OCI-LY7 (cell line): ENCODE measurements around the gene DNAJB5. TPM values are rescaled to one million over a fixed set of nuclear protein-coding genes. Genes with fewer than 3 reads are reported as not detected.

Experiments used
- BruUV-seq: library from RNA; stranded (reverse); fragments of 400-500 nt; replicated peaks from 2 replicates; lab custom pipeline; 2021; lab: Mats Ljungman, UMichigan
- CTCF ChIA-PET: fragments of 300-600 bp; sonication (Branson Sonifier 250); formaldehyde crosslinking; loops from one replicate; lab custom pipeline; 2022; ENCODE audit warnings: antibody characterized with exemption; ENCODE audit not compliant: unreplicated experiment; lab: Charles Lee
- POLR2A ChIA-PET: fragments of 300-600 bp; sonication (Branson Sonifier 250); formaldehyde crosslinking; loops from one replicate; lab custom pipeline; 2022; ENCODE audit warnings: antibody characterized with exemption; lab: Charles Lee
- DNase-seq: peaks from one replicate; pipeline ENCODE4 v3.0.0-alpha.2; 2015; ENCODE audit warnings: low spot score
- H2AFZ ChIP-seq: fragments of 200-600 bp; sonication (generic), shearing (Covaris generic); 2 replicates; pipeline ENCODE4 v1.6.1; 2014; ENCODE audit warnings: mild to moderate bottlenecking, antibody characterized with exemption, low read length, moderate library complexity
- H3K27ac ChIP-seq: fragments of 200-600 bp; sonication (generic); 2 replicates; pipeline ENCODE4 v1.5.1; 2014; ENCODE audit warnings: mixed run types, low read depth, mild to moderate bottlenecking, moderate library complexity, low read length, inconsistent platforms; ENCODE audit not compliant: poor library complexity, severe bottlenecking
- H3K36me3 ChIP-seq: fragments of 200-600 bp; sonication (generic); 2 replicates; pipeline ENCODE4 v1.6.1; 2014; ENCODE audit warnings: mild to moderate bottlenecking, antibody characterized with exemption, low read length, moderate library complexity, mixed read lengths; ENCODE audit not compliant: insufficient read depth
- H3K4me1 ChIP-seq: fragments of 200-600 bp; sonication (generic); 2 replicates; pipeline ENCODE4 v1.5.1; 2014; ENCODE audit warnings: mild to moderate bottlenecking, low read length; ENCODE audit not compliant: insufficient read depth, poor library complexity, severe bottlenecking
- H3K4me2 ChIP-seq: fragments of 200-600 bp; sonication (generic); 2 replicates; pipeline ENCODE4 v1.6.1; 2014; ENCODE audit warnings: mild to moderate bottlenecking, low read length
- H3K4me3 ChIP-seq: fragments of 200-600 bp; sonication (generic); 2 replicates; pipeline ENCODE4 v1.5.1; 2014; ENCODE audit warnings: mild to moderate bottlenecking, low read depth, low read length; ENCODE audit not compliant: poor library complexity, severe bottlenecking
- H3K79me2 ChIP-seq: fragments of 200-600 bp; sonication (generic); 2 replicates; pipeline ENCODE4 v1.6.1; 2016; ENCODE audit warnings: low read depth, mild to moderate bottlenecking, low read length, moderate library complexity, mixed read lengths; ENCODE audit not compliant: insufficient read depth
- H3K9me2 ChIP-seq: fragments of 200-600 bp; sonication (generic); 2 replicates; pipeline ENCODE4 v1.6.1; 2016; ENCODE audit warnings: mild to moderate bottlenecking, low read length, mixed read lengths; ENCODE audit not compliant: insufficient read depth
- H3K9me3 ChIP-seq: fragments of 200-600 bp; sonication (generic); 2 replicates; pipeline ENCODE4 v1.6.1; 2014; ENCODE audit warnings: mild to moderate bottlenecking, mixed run types, low read length, mixed read lengths
- H4K20me1 ChIP-seq: fragments of 200-600 bp; sonication (generic); 2 replicates; pipeline ENCODE4 v1.6.1; 2014; ENCODE audit warnings: mild to moderate bottlenecking, antibody characterized with exemption, low read length, moderate library complexity, mixed read lengths; ENCODE audit not compliant: insufficient read depth
- EZH2phosphoT487 ChIP-seq: fragments of 200-600 bp; sonication (generic); IDR thresholded peaks from 2 replicates; pipeline ENCODE4 v1.6.1; 2018; ENCODE audit warnings: low read depth, borderline replicate concordance, mild to moderate bottlenecking, mixed run types, antibody characterized with exemption, low read length, moderate library complexity, mixed read lengths
- intact Hi-C: fragments of 100-400 bp; cut with micrococcal nuclease; formaldehyde crosslinking; loops from one replicate; pipeline ENCODE4 v1.10.0; 2022; ENCODE audit not compliant: unreplicated experiment
- total RNA-seq, 2 experiments: library from RNA; depleted of rRNA in 1 of 2; stranded (reverse); fragments of >200 nt in 1 of 2; shearing (Covaris generic) in 1 of 2; gene quantifications; 2 replicates each; pipeline ENCODE4 v1.2.3, GENCODE V29; 2014 to 2022
- TF ChIP-seq, protein P1 (sequence below): fragments of 200-600 bp; sonication (generic); conservative IDR thresholded peaks from 2 replicates; pipeline ENCODE4 v1.5.1; 2014; ENCODE audit warnings: mild to moderate bottlenecking, antibody characterized with exemption, low read length, moderate library complexity, mixed read lengths

Gene DNAJB5
- total RNA-seq, 2 experiments from 2014 or later = 5.1 to 5.8 TPM

DNA sequence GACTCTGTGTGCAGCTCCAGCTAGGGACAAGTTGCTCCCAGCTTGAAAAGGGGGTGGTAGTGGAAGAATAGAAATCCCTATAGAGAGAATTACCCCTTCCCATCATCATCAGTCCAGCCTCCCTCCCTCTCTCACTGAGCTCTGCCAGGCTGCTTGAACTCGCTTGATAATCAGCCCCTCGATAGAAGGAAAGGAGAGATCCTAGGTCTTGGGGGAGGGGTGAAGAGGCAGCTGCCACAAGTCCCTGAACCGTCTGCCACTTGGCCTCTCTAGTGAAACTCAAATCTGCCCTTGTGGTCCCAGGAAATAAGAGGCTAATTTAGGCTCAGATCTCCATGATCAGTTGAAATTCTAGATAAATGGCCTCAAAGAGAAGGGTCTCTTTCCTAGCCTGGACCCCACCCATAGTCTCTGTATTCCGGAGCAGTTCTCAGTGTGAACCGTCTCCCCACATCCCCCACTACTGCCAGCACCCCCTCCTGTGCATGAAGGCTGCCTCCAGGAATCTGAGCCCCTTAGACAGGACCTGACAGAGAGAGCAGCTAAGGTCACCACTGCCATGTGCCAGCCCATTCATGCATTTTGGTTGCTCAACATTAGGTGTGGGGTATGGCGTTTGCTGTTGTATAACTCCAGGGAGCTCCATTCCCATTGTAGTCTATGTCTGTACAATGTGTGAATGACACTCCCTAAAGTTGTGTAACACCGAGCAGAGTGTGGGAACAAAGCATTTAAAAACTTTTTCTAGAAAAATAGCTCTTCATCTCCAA is 5.5 kb downstream of the DNAJB5 start:
- no peak for DNase-seq
- H4K20me1 ChIP-seq = no peaks in the 10 kb centered on the region
- H3K27ac ChIP-seq = no peak overlapping the region
- H3K36me3 ChIP-seq = peaks cover 3% of the 10 kb centered on the region; the same call in 1 of the 2 replicates
- no peak overlapping the region for H3K4me3 ChIP-seq
- ChIA-PET CTCF (interaction anchor here (1.5 kb wide), 1 partner anchor 95 kb away, joined by 8 read pairs; no protein-coding TSS in a partner anchor), POLR2A (interaction anchor here (0.6 to 1.1 kb wide), 2 partner anchors 11 to 47 kb away, joined by 3 read pairs; no protein-coding TSS in a partner anchor)
- H3K9me3 ChIP-seq = no peaks in the 10 kb centered on the region
- TF ChIP-seq, protein P1, sequence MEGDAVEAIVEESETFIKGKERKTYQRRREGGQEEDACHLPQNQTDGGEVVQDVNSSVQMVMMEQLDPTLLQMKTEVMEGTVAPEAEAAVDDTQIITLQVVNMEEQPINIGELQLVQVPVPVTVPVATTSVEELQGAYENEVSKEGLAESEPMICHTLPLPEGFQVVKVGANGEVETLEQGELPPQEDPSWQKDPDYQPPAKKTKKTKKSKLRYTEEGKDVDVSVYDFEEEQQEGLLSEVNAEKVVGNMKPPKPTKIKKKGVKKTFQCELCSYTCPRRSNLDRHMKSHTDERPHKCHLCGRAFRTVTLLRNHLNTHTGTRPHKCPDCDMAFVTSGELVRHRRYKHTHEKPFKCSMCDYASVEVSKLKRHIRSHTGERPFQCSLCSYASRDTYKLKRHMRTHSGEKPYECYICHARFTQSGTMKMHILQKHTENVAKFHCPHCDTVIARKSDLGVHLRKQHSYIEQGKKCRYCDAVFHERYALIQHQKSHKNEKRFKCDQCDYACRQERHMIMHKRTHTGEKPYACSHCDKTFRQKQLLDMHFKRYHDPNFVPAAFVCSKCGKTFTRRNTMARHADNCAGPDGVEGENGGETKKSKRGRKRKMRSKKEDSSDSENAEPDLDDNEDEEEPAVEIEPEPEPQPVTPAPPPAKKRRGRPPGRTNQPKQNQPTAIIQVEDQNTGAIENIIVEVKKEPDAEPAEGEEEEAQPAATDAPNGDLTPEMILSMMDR = no peak
- no peak for TF ChIP-seq EZH2phosphoT487
- intact Hi-C loops = no loop called here
- no TSS peak for BruUV-seq
- H3K79me2 ChIP-seq = no peaks in the 10 kb centered on the region
- no peak overlapping the region for H2AFZ ChIP-seq
- H3K9me2 ChIP-seq = no peaks in the 10 kb centered on the region
- H3K4me2 ChIP-seq = no peak overlapping the region
- H3K4me1 ChIP-seq = peaks cover 16% of the 10 kb centered on the region

DNA sequence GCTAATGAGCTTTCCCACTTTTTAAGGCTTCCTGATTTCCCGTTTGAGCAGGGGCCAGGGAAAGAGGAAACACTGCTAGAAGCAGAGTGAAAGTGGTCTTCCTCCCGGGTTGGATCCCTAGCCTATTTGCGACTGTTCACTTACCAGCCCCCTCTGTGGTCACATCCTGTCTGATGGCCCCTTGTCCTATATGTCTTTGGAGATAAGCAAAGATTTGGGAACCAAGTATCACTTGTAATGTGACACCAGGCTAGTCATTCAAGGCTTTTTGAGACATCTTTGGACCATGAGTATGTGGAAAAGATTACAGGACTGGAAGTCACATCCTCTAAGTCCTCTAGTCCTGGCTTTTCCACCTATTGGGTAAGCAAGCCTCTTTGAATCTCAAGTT is 6.1 kb downstream of the DNAJB5 start:
- no peak for DNase-seq
- no peak for TF ChIP-seq EZH2phosphoT487
- TF ChIP-seq, protein P1 = no peak
- Histone ChIP-seq H3K4me3 (no peak overlapping the region), H4K20me1 (no peaks in the 10 kb centered on the region), H3K4me1 (peaks cover 13% of the 10 kb centered on the region), H3K4me2 (no peak overlapping the region), H3K79me2 (no peaks in the 10 kb centered on the region), H3K36me3 (peaks cover 3% of the 10 kb centered on the region; the same call in 1 of the 2 replicates), H3K9me2 (no peaks in the 10 kb centered on the region), H3K9me3 (no peaks in the 10 kb centered on the region), H3K27ac (no peak overlapping the region), H2AFZ (no peak overlapping the region)
- intact Hi-C loops = no loop called here
- POLR2A ChIA-PET = no interaction called here
- no TSS peak for BruUV-seq
- CTCF ChIA-PET = no interaction called here
